ENCODE results near the gene KCNT2. TPM values are rescaled to one million over a fixed set of nuclear protein-coding genes. Genes with fewer than 3 reads are reported as not detected.

KCNT2 gene
- total RNA-seq, 1 experiment from 2014 or later = 9.1 TPM

GRCh38 chr1:196651079-196651478 lies 42.8 kb upstream of the KCNT2 start:
- H2BK15ac ChIP-seq (ENCODE audit: low read depth, low read length) = no peak overlapping the region
- no peaks in the 10 kb centered on the region for H3K9me3 ChIP-seq (ENCODE audit: control insufficient read depth, low read depth, low read length)
- no peak overlapping the region for H2BK5ac ChIP-seq (ENCODE audit: insufficient read length, low read length)
- no peaks in the 10 kb centered on the region for H3K9me3 Mint-ChIP-seq
- H3K27ac ChIP-seq (ENCODE audit: insufficient read length, low read depth, low read length) = no peak overlapping the region
- H3K27me3 ChIP-seq (ENCODE audit: insufficient read depth, low read length) = no peaks in the 10 kb centered on the region
- H2AK5ac ChIP-seq (ENCODE audit: insufficient read length, low read length) = no peak overlapping the region
- H3K79me1 ChIP-seq (ENCODE audit: insufficient read depth, low read depth, low read length, poor library complexity, severe bottlenecking) = no peaks in the 10 kb centered on the region
- no peak overlapping the region for H4K8ac ChIP-seq (replicated peaks; ENCODE audit: insufficient read length, low read depth, low read length)
- no peak overlapping the region; a peak in 1 of 7 replicates for H3K27ac Mint-ChIP-seq
- H4K5ac ChIP-seq (ENCODE audit: insufficient read length, low read depth, low read length) = no peak overlapping the region
- H2AFZ ChIP-seq (ENCODE audit: low read length) = no peak overlapping the region
- H2BK12ac ChIP-seq (ENCODE audit: insufficient read length, low read depth, low read length) = no peak overlapping the region
- H3K9ac ChIP-seq (ENCODE audit: extremely low read depth, insufficient read length, low read length) = no peak overlapping the region
- DNase-seq = no peak
- H3K4me1 Mint-ChIP-seq = peaks cover 5 to 6% of the 10 kb centered on the region in 2 experiments
- no peak overlapping the region for H3K4ac ChIP-seq (ENCODE audit: low read depth, low read length)
- H3K56ac ChIP-seq (ENCODE audit: insufficient read length, low read depth, low read length) = no peak overlapping the region
- no peaks in the 10 kb centered on the region for H3K23me2 ChIP-seq (ENCODE audit: insufficient read length, low read depth, low read length, poor library complexity, severe bottlenecking)
- no peak overlapping the region for H3K23ac ChIP-seq (ENCODE audit: insufficient read length, low read depth, low read length)
- H3K18ac ChIP-seq (ENCODE audit: insufficient read length, low read depth, low read length) = no peak overlapping the region
- no peaks in the 10 kb centered on the region for H4K20me1 ChIP-seq (ENCODE audit: control insufficient read depth, insufficient read depth, insufficient read length)
- no CpG with 5 or more reads among the region's 3 CpGs for whole genome bisulfite sequencing (ENCODE audit: extremely low coverage, insufficient read length, low lambda C conversion rate)
- no peak overlapping the region for H2BK120ac ChIP-seq (ENCODE audit: low read depth, low read length, poor library complexity, severe bottlenecking)
- H2BK20ac ChIP-seq (ENCODE audit: low read depth, low read length, poor library complexity, severe bottlenecking) = no peak overlapping the region
- no peak overlapping the region for H3K4me3 Mint-ChIP-seq
- no peak overlapping the region for H4K91ac ChIP-seq (ENCODE audit: insufficient read length, low read depth, low read length)
- H3K14ac ChIP-seq (ENCODE audit: insufficient read depth, low read length) = no peak overlapping the region
- no peak overlapping the region for H3K4me2 ChIP-seq (ENCODE audit: insufficient read depth, insufficient read length, low read length)
- TF ChIP-seq, protein P1, sequence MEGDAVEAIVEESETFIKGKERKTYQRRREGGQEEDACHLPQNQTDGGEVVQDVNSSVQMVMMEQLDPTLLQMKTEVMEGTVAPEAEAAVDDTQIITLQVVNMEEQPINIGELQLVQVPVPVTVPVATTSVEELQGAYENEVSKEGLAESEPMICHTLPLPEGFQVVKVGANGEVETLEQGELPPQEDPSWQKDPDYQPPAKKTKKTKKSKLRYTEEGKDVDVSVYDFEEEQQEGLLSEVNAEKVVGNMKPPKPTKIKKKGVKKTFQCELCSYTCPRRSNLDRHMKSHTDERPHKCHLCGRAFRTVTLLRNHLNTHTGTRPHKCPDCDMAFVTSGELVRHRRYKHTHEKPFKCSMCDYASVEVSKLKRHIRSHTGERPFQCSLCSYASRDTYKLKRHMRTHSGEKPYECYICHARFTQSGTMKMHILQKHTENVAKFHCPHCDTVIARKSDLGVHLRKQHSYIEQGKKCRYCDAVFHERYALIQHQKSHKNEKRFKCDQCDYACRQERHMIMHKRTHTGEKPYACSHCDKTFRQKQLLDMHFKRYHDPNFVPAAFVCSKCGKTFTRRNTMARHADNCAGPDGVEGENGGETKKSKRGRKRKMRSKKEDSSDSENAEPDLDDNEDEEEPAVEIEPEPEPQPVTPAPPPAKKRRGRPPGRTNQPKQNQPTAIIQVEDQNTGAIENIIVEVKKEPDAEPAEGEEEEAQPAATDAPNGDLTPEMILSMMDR (conservative IDR thresholded peaks at IDR 0.05) = no peak
- no peaks in the 10 kb centered on the region for H3K36me3 Mint-ChIP-seq (ENCODE audit: insufficient read depth in 1 of 3, low read depth in 3 of 3)
- H3K27me3 Mint-ChIP-seq (ENCODE audit: low read depth) = no peaks in the 10 kb centered on the region
- no peak overlapping the region for H3T11ph ChIP-seq (ENCODE audit: low read length)
- no peaks in the 10 kb centered on the region for H3K4me1 ChIP-seq (ENCODE audit: insufficient read depth, low read length)
- no peaks in the 10 kb centered on the region for H3K79me2 ChIP-seq (ENCODE audit: insufficient read depth, low read length)

Measured in H9 (cell line).